Caco-2 (cell line): Measurements from ENCODE around the gene HPCA. TPM values are rescaled to one million over a fixed set of nuclear protein-coding genes. Genes with fewer than 3 reads are reported as not detected.

Experiments
- BruUV-seq: library from RNA; stranded (reverse); fragments of 400-500 nt; replicated peaks from 2 replicates; lab custom pipeline; 2021; lab: Mats Ljungman, UMichigan
- CTCF ChIA-PET: fragments of 300-600 bp; sonication (Branson Sonifier 250); formaldehyde crosslinking; loops from one replicate; lab custom pipeline; 2022; ENCODE audit warnings: antibody characterized with exemption; lab: Charles Lee
- POLR2A ChIA-PET: fragments of 300-600 bp; sonication (Branson Sonifier 250); formaldehyde crosslinking; loops from one replicate; lab custom pipeline; 2022; ENCODE audit warnings: antibody characterized with exemption; lab: Charles Lee
- DNase-seq, 2 experiments: peaks; one replicate each; pipeline versions ENCODE4 v3.0.0 to v3.0.0-alpha.2; 2020 to 2022
- H3K27me3 ChIP-seq: replicated peaks from 2 replicates; pipeline ENCODE4 v1.6.0; 2011; ENCODE audit warnings: low read length; ENCODE audit not compliant: control insufficient read depth, insufficient read depth
- H3K36me3 ChIP-seq: 2 replicates; pipeline ENCODE4 v1.5.1; 2011; ENCODE audit warnings: low read length; ENCODE audit not compliant: control insufficient read depth, insufficient read depth
- H3K4me1 ChIP-seq: fragments of 250-450 bp; sonication (Bioruptor Pico); 2 replicates; pipeline ENCODE4 v1.5.1; 2020; ENCODE audit warnings: mild to moderate bottlenecking
- H3K4me3 ChIP-seq: 2 replicates; pipeline ENCODE4 v1.5.1; 2011; ENCODE audit warnings: low read depth, mild to moderate bottlenecking, control low read depth, low read length
- H3K9me3 ChIP-seq: fragments of 250-450 bp; sonication (Bioruptor Pico); 2 replicates; pipeline ENCODE4 v1.5.1; 2020; ENCODE audit warnings: mild to moderate bottlenecking, moderate library complexity
- H3K27ac Mint-ChIP-seq: one replicate; pipeline ENCODE4 v1.8.0; 2022; ENCODE audit warnings: mixed read lengths; ENCODE audit not compliant: unreplicated experiment
- H3K27me3 Mint-ChIP-seq: one replicate; pipeline ENCODE4 v1.8.0; 2022; ENCODE audit warnings: mixed read lengths; ENCODE audit not compliant: insufficient read depth, unreplicated experiment
- H3K36me3 Mint-ChIP-seq: one replicate; pipeline ENCODE4 v1.8.0; 2022; ENCODE audit warnings: mild to moderate bottlenecking, mixed read lengths; ENCODE audit not compliant: insufficient read depth, unreplicated experiment
- H3K4me1 Mint-ChIP-seq: one replicate; pipeline ENCODE4 v1.8.0; 2022; ENCODE audit warnings: low read depth, mixed read lengths; ENCODE audit not compliant: unreplicated experiment
- H3K4me3 Mint-ChIP-seq: one replicate; pipeline ENCODE4 v1.8.0; 2022; ENCODE audit warnings: mild to moderate bottlenecking, moderate library complexity, mixed read lengths; ENCODE audit not compliant: unreplicated experiment
- H3K9me3 Mint-ChIP-seq: one replicate; pipeline ENCODE4 v1.8.0; 2022; ENCODE audit warnings: mixed read lengths; ENCODE audit not compliant: unreplicated experiment
- intact Hi-C: fragments of 100-400 bp; cut with micrococcal nuclease; formaldehyde crosslinking; loops from one replicate; pipeline ENCODE4 v1.10.0; 2022; ENCODE audit not compliant: unreplicated experiment
- total RNA-seq: library from RNA; stranded (reverse); gene quantifications from 2 replicates; pipeline ENCODE4 v1.2.3, GENCODE V29; 2022
- TF ChIP-seq, protein P1 (sequence below), 2 experiments: fragments of 200-600 bp in 1 of 2; IDR thresholded peaks; 1 replicate in 1 of 2; 2 replicates in 1 of 2; pipeline versions ENCODE4 v1.5.1 to v1.8.0; 2011 to 2022; ENCODE audit warnings: antibody characterized with exemption in 1 of 2, control low read depth in 1 of 2, inconsistent platforms in 1 of 2, low read depth in 1 of 2, low read length in 1 of 2, mild to moderate bottlenecking in 1 of 2, moderate library complexity in 1 of 2; ENCODE audit not compliant: insufficient read depth in 1 of 2, severe bottlenecking in 1 of 2, unreplicated experiment in 1 of 2

The HPCA gene
- total RNA-seq, 1 experiment from 2014 or later: not detected

DNA sequence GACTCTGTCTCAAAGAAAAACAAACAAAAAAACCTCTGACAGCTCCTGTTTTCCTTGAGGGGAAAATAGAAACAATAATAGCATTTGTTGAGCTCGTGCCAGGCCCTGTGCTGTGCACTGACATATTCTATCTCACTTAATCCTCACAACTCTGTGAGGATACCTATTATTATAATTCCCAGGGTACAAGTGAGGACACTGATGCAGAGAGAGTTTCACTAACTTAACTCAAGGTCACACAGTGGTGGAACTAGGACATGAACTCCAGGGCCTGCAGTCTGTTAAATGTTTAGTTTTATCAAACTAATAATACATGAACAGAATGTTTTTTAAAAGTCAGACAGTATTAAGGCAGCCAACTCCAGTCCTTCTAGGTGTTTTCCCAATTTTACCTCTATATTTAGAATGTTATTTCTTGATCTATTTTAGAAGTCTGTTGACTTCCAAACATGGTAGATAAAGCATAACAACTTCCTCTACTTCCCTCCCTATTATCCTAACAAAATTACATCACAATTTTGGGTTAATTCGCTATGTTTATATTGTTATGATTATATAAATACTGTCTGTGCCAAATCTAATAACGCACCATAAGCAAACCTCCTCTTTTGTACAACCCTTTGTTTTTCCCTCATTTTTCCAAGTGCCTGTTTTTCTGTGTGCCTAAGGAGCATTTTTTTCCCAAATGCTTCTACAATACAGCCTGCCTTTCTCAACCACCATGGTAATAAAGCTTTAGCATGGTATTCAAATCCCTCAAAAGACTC is 20.5 kb upstream of the HPCA start:
- no peaks in the 10 kb centered on the region for H3K27me3 ChIP-seq
- intact Hi-C loops: no loop called here
- Mint-ChIP-seq H3K36me3 (peaks cover 11% of the 10 kb centered on the region), H3K27me3 (no peaks in the 10 kb centered on the region), H3K4me1 (peaks cover 10% of the 10 kb centered on the region), H3K27ac (no peak overlapping the region), H3K4me3 (no peak overlapping the region), H3K9me3 (no peaks in the 10 kb centered on the region)
- no TSS peak for BruUV-seq
- TF ChIP-seq, protein P1, sequence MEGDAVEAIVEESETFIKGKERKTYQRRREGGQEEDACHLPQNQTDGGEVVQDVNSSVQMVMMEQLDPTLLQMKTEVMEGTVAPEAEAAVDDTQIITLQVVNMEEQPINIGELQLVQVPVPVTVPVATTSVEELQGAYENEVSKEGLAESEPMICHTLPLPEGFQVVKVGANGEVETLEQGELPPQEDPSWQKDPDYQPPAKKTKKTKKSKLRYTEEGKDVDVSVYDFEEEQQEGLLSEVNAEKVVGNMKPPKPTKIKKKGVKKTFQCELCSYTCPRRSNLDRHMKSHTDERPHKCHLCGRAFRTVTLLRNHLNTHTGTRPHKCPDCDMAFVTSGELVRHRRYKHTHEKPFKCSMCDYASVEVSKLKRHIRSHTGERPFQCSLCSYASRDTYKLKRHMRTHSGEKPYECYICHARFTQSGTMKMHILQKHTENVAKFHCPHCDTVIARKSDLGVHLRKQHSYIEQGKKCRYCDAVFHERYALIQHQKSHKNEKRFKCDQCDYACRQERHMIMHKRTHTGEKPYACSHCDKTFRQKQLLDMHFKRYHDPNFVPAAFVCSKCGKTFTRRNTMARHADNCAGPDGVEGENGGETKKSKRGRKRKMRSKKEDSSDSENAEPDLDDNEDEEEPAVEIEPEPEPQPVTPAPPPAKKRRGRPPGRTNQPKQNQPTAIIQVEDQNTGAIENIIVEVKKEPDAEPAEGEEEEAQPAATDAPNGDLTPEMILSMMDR (IDR thresholded peaks at IDR 0.05; ENCODE audit: insufficient read depth in 1 of 2, low read depth in 1 of 2, low read length in 1 of 2, severe bottlenecking in 1 of 2, unreplicated experiment in 1 of 2): no peak
- POLR2A ChIA-PET: no interaction called here
- no peaks in the 10 kb centered on the region for H3K4me1 ChIP-seq
- H3K9me3 ChIP-seq: no peaks in the 10 kb centered on the region
- no peak overlapping the region for H3K4me3 ChIP-seq
- no peaks in the 10 kb centered on the region for H3K36me3 ChIP-seq
- DNase-seq: no peak
- CTCF ChIA-PET: no interaction called here

DNA sequence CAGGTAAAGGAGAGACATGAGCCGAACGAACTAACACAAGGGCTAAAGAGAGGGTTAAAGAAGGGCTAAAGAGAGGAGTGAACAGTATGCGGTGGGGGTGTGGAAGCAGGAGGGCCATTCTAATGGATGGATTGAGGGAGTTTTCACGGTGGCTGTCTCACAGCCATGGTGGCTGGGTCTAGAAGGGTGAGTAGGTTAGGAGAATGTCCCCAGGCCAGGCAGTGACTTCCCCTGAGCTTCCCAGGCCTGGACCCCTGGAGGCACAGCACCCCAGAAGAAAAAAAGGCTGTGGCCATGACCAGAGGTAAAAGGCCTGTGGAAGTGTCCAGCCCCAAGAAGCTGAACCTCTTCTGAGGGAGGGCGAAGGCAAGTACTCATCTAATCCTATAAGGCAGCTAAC is 19.1 kb upstream of the HPCA start:
- no peak for DNase-seq
- H3K36me3 Mint-ChIP-seq: peaks cover 11% of the 10 kb centered on the region
- no peak overlapping the region for H3K27ac Mint-ChIP-seq
- TF ChIP-seq, protein P1 (IDR thresholded peaks at IDR 0.05; ENCODE audit: insufficient read depth in 1 of 2, low read depth in 1 of 2, low read length in 1 of 2, severe bottlenecking in 1 of 2, unreplicated experiment in 1 of 2): no peak
- H3K27me3 Mint-ChIP-seq: no peaks in the 10 kb centered on the region
- intact Hi-C loops: no loop called here
- BruUV-seq: no TSS peak
- Histone ChIP-seq H3K4me3 (no peak overlapping the region), H3K4me1 (no peaks in the 10 kb centered on the region), H3K9me3 (no peaks in the 10 kb centered on the region), H3K27me3 (no peaks in the 10 kb centered on the region; the same call in 1 of the 2 replicates), H3K36me3 (no peaks in the 10 kb centered on the region)
- peaks cover 10% of the 10 kb centered on the region for H3K4me1 Mint-ChIP-seq
- no peaks in the 10 kb centered on the region for H3K9me3 Mint-ChIP-seq
- ChIA-PET POLR2A (no interaction called here), CTCF (no interaction called here)
- no peak overlapping the region for H3K4me3 Mint-ChIP-seq

DNA sequence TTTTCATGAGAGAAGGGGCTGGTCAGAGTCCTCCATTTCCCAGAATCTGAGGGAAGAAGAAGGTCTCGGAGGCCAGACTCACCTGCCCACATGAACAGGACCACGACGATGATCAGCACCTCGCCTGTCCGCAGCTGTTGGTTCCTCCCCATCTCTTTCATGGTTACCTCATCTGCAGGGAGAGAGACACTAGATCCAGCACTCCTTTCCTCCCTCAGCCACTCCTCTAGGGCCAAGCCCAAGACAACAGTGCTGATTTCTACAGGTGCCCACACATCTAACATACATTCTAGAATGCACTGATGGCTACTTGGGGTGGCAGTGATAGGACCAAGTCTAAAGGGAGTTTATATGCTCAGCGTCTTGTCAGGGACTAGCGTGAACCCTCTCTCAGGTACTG is 18.6 kb upstream of the HPCA start:
- BruUV-seq: no TSS peak
- Histone ChIP-seq H3K4me1 (no peaks in the 10 kb centered on the region), H3K9me3 (no peaks in the 10 kb centered on the region), H3K4me3 (no peak overlapping the region), H3K36me3 (no peaks in the 10 kb centered on the region), H3K27me3 (no peaks in the 10 kb centered on the region; the same call in 1 of the 2 replicates)
- Mint-ChIP-seq H3K27ac (no peak overlapping the region), H3K4me1 (peaks cover 10% of the 10 kb centered on the region), H3K9me3 (no peaks in the 10 kb centered on the region), H3K27me3 (no peaks in the 10 kb centered on the region), H3K36me3 (peaks cover 11% of the 10 kb centered on the region), H3K4me3 (no peak overlapping the region)
- DNase-seq: no peak
- ChIA-PET CTCF (no interaction called here), POLR2A (no interaction called here)
- TF ChIP-seq, protein P1 (IDR thresholded peaks at IDR 0.05; ENCODE audit: insufficient read depth in 1 of 2, low read depth in 1 of 2, low read length in 1 of 2, severe bottlenecking in 1 of 2, unreplicated experiment in 1 of 2): no peak
- intact Hi-C loops: no loop called here
